IPS-15b (cell line): ENCODE measurements around the gene PHACTR1.
A peak's percentile ranks its signal among the peaks of the same experiment; 100 is the strongest.
"Not testable (repeated sequence)": the region's sequence is repeated elsewhere in the genome, so short reads cannot be mapped to it uniquely, and the experiment has no call there.

ENCODE experiments used
- H3K27me3 ChIP-seq: one replicate; pipeline ENCODE4 v1.6.1; 2013; ENCODE audit warnings: low read length; ENCODE audit not compliant: control insufficient read depth, insufficient read depth
- H3K36me3 ChIP-seq: one replicate; pipeline ENCODE4 v1.6.1; 2013; ENCODE audit warnings: low read length; ENCODE audit not compliant: control insufficient read depth, insufficient read depth
- H3K4me1 ChIP-seq: one replicate; pipeline ENCODE4 v1.6.1; 2013; ENCODE audit warnings: mild to moderate bottlenecking, low read length; ENCODE audit not compliant: control insufficient read depth, insufficient read depth
- H3K4me3 ChIP-seq: one replicate; pipeline ENCODE4 v1.5.1; 2013; ENCODE audit warnings: low read depth, low read length
- H3K9ac ChIP-seq: one replicate; pipeline ENCODE4 v1.6.1; 2013; ENCODE audit warnings: low read depth, mild to moderate bottlenecking, low read length
- H3K9me3 ChIP-seq: one replicate; pipeline ENCODE4 v1.6.1; 2013; ENCODE audit warnings: mild to moderate bottlenecking, low read length; ENCODE audit not compliant: control insufficient read depth, insufficient read depth

PHACTR1 gene

DNA sequence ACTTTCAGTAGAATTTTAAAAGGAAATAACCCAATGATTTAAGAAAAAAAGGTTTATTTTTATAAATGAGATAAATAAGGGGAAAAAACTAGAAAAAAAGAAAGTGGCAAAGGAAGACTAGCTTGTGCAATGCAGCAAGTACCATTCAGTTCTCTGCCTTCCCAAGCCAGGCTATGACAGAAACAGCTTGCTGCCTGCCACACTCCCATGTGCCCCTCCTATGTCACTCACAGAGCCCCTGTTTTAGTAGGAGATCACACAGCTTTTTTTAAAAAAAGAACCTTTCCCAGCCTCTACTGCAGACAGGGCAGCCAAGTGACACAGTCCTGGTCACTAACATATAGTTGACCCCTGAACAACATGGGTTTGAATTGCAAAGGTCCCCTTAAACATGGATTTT, 598.2 kb downstream of the PHACTR1 start:
- no peaks in the 10 kb centered on the region for H3K27me3 ChIP-seq
- no peaks in the 10 kb centered on the region for H3K4me1 ChIP-seq
- peaks cover 26% of the 10 kb centered on the region for H3K36me3 ChIP-seq
- H3K9me3 ChIP-seq = no peaks in the 10 kb centered on the region
- H3K4me3 ChIP-seq = no peak overlapping the region
- no peak overlapping the region for H3K9ac ChIP-seq

DNA sequence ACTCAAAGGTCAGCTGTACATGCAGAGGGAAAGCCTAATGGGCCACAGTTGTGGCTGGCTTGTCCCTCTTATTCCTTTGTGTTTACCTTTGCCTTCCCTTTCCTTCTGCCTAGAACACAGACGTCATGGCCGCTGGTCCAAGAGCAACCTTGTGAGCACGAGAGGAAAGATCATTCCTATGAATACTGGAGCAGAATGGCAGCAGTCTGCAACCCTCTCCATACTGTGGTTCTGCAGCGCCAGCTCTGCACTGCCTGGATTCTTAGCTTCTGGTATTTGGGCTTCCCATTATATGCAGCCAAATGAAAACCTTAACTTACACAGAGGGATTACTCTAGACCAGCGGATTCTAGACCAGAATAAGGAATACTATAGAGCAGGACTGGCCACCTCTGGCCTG, 599.3 kb downstream of the PHACTR1 start:
- no peaks in the 10 kb centered on the region for H3K4me1 ChIP-seq
- H3K36me3 ChIP-seq = peaks cover 36% of the 10 kb centered on the region
- no peaks in the 10 kb centered on the region for H3K27me3 ChIP-seq
- no peak overlapping the region for H3K9ac ChIP-seq
- H3K9me3 ChIP-seq = no peaks in the 10 kb centered on the region
- no peak overlapping the region for H3K4me3 ChIP-seq

DNA sequence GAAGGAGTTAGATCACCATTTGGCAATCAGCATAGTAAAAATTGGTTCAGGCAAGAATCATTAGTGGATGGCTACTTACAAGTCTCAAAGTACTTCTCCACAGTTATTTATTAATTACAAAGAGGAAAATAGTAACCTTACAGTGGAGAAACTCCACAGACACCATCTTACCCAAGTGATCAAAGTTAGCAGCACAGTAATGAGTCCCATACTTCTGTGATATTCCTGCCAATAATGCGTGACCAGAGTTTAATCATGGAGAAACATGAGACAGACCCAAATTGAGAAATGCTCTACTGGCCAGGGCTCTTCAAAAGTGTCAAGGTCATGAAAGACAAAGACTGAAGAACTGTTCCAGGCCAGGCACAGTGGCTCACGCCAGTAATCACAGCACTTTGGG, 602.3 kb downstream of the PHACTR1 start:
- H3K4me1 ChIP-seq = no peaks in the 10 kb centered on the region
- H3K36me3 ChIP-seq = peaks cover 47% of the 10 kb centered on the region
- no peak overlapping the region for H3K9ac ChIP-seq
- H3K4me3 ChIP-seq = no peak overlapping the region
- H3K9me3 ChIP-seq = no peaks in the 10 kb centered on the region
- H3K27me3 ChIP-seq = no peaks in the 10 kb centered on the region

DNA sequence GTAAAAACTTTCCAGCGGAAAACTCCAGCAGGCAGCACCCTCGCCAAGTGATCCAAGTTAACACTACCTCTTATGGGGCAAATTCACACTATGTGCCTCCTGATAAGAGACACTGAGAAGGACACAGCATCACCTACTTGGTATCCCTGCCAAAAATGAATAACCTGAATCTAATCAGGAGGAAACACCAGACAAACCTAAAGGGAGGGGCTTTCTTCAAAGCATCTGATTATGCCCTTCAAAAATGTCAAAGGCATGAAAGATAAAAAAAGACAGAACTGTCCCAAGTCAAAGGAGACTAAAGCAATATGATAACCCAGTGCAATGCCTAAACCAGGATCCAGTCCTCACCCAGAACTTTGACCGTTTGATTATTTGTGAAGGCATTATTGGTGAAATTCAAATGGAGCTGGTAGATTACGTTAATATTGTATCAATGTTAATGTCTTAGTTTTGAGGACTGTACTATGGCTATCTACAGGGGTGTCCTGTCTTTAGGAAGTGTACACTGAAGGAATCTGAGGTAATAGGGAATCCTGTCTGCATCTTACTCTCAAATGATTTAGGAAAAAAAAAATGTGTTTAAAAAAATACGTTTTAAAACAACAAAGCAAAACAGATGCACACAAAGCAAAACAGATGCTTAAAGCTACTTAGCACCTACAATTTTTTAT, 603.5 kb downstream of the PHACTR1 start:
- H3K4me3 ChIP-seq = no peak overlapping the region
- H3K27me3 ChIP-seq = no peaks in the 10 kb centered on the region
- no peak overlapping the region for H3K9ac ChIP-seq
- no peaks in the 10 kb centered on the region for H3K9me3 ChIP-seq
- no peaks in the 10 kb centered on the region for H3K4me1 ChIP-seq
- H3K36me3 ChIP-seq = peaks cover 46% of the 10 kb centered on the region

DNA sequence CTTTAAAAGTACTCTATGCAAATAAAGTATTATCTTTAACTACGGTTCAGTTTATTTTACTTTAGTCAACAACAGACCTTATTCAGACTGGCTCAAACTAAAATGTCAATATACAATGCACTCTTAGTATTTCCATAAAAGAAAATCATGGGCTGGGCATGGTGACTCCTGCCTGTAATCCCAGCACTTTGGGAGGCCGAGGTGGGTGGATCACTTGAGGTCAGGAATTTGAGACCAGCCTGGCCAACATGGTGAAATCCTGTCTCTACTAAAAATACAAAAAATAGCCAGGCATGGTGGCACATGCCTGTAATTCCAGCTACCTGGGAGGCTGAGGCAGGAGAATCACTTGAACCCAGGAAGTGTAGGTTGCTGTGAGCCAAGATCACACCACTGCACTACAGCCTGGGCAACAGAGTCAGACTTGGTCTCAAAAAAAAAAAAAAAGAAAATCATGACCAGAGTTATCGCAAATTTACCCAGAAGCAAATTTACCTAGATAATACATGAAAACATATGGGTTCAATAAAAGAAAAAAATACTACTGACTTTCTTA, 609.5 kb downstream of the PHACTR1 start:
- not testable (repeated sequence) for H3K4me3 ChIP-seq, H3K9ac ChIP-seq, H3K9me3 ChIP-seq, H3K4me1 ChIP-seq, H3K27me3 ChIP-seq, H3K36me3 ChIP-seq

DNA sequence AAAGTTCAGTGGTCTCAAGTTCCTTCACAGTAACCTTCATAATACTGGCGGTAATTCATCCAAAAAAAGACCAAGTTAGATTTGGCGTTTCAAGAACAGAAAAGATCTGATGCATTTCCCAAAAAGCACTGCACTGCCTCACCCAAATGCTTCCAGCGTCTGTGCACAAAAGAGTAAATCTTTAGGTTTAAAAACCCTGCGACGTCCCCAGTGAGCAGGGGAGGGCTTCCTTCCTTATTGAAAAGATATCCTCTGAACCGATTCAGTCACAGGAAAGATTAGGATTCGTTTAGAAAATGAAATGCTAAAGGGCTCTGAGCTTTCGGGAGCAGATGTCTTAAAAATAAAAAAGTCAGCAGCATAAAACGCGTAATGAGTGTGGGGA, 611.1 kb downstream of the PHACTR1 start:
- H3K36me3 ChIP-seq = peaks cover 5% of the 10 kb centered on the region

DNA sequence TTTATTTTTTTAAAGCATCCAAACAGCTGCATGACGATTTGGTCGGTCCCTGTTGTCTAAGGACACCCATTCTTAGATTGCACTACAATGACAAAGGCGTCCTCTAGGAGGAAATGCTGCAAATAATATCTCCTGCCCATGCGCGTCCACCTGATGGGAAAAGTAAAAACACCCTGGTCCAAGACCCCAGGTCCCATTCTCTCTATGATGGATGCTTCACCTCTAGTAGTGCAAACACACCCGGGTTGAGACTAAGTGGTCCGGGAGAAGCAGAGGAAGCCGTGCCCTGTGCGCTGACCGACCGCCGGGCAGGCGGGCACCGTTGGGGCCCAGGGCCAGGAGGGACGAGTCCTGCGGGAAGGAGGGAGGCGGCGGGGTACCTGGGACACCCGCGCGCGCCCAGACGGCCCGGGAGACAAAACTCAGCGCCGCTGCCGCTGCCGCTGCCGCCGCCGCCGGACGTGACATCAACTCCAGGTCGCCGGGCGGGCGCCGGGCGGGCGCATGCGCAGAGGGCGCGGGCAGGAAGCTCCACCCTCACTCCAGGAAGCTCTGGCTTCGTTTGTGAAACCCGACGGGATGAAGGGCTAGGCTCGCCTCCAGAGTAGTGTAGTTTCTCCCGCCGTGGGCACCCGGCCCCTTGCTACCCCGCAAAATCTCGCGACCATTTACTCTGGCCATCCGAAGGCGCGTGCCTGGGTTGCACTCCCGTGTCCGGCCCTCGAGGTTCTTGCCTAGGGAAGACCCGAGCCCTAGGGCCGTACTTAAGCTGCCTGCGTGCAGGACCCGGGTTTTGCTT, 611.7 kb downstream of the PHACTR1 start, which contains the start of gene TBC1D7:
TSS of gene TBC1D7 (minus strand) at position 462 of the 799 bp plus-strand sequence. CDS start 1,639 bp downstream, outside the sequence.
- peak within 1 kb of the TSS; percentile 93 for H3K9ac ChIP-seq
- peaks cover 5% of the 10 kb centered on the region for H3K4me1 ChIP-seq

More for the DNA sequence above, 611.1 kb downstream of the PHACTR1 start:
- no peaks in the 10 kb centered on the region for H3K27me3 ChIP-seq
- peaks cover 5% of the 10 kb centered on the region for H3K4me1 ChIP-seq
- no peaks in the 10 kb centered on the region for H3K9me3 ChIP-seq
- H3K4me3 ChIP-seq = peak overlapping the region; percentile 69
- H3K9ac ChIP-seq = peak overlapping the region; percentile 93

DNA sequence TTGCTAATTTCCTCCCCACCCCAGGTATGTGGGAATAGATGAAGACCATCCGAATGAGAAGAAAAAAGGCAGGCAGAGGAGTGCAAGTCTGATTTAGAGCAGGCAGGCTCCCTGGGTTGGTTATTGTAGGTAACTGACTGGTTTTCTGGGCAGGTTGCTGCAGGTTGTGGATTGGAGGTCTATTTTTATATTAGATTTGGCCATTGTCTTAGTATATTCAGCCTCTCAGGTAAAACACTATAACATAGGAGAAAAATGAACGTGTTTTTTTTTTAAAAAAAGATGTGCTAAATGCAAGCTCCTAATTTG, 612.3 kb downstream of the PHACTR1 start:
- peaks cover 5% of the 10 kb centered on the region for H3K4me1 ChIP-seq
- no peaks in the 10 kb centered on the region for H3K36me3 ChIP-seq
- no peaks in the 10 kb centered on the region for H3K9me3 ChIP-seq
- peak overlapping the region; percentile 75 for H3K9ac ChIP-seq
- H3K4me3 ChIP-seq = peak overlapping the region; percentile 69
- no peaks in the 10 kb centered on the region for H3K27me3 ChIP-seq

More for the DNA sequence above, 611.7 kb downstream of the PHACTR1 start, which contains the start of gene TBC1D7:
- Histone ChIP-seq H3K36me3 (peaks cover 5% of the 10 kb centered on the region), H3K4me3 (peak within 1 kb of the TSS; percentile 69), H3K27me3 (no peaks in the 10 kb centered on the region), H3K9me3 (no peaks in the 10 kb centered on the region)

DNA sequence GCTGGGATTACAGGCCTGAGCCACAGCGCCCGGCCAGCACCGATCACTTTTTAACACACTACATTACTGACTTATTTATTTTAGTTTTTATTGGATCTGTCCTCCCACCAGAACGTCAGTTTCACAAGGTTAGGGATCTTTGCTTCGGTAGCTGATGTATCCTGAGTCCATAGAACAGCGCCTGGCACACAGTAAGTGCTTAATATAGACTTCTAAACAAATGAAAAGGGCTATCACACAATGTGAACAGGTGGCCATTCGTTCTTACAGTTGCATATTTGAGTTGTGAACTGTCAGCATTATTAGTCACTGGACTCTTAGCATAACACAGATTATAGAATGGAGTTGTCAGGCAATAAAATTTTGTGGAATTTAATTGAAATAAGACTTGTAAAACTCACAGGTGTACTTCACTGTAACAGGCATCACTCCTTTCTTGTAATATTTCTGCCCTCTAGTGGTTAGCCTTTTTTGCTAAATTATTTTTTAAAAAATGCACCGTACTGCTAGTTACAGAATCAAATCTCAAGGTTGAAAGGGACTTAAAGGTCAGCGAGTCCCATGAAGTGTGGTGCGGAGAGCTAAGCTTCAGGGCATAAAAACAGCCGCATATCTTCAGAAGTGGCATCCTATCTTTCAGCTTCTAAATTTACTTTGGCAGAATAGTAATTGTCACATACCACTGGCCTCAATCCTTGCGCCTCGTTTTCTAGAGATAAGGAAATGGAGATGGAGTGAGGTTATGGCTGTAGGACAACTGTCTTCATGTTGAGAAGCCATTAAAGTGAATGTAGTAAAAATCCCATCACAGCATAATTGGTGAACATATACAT, 615.2 kb downstream of the PHACTR1 start:
- Histone ChIP-seq H3K4me1 (peaks cover 5% of the 10 kb centered on the region), H3K4me3 (no peak overlapping the region), H3K9ac (no peak overlapping the region), H3K36me3 (no peaks in the 10 kb centered on the region), H3K27me3 (no peaks in the 10 kb centered on the region), H3K9me3 (no peaks in the 10 kb centered on the region)

DNA sequence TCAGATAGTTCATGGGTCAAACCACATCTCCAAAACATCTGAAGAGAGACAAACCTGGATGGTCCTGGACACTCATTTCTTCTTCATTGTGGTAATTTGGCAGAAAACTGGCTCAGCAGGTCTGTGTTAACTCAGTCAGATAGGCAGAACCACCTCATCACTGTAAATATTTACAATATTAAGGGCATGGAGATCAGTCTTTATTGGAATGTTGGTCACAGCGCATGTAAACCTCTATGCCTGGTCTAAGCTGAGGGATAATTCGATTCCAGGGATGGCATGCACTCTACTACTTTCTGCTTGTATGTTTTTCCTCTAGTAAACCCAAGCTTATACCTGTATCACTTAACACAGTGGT, 615.8 kb downstream of the PHACTR1 start:
- H3K4me3 ChIP-seq = no peak overlapping the region
- H3K9ac ChIP-seq = no peak overlapping the region
- peaks cover 5% of the 10 kb centered on the region for H3K4me1 ChIP-seq
- H3K9me3 ChIP-seq = no peaks in the 10 kb centered on the region
- no peaks in the 10 kb centered on the region for H3K27me3 ChIP-seq
- no peaks in the 10 kb centered on the region for H3K36me3 ChIP-seq

DNA sequence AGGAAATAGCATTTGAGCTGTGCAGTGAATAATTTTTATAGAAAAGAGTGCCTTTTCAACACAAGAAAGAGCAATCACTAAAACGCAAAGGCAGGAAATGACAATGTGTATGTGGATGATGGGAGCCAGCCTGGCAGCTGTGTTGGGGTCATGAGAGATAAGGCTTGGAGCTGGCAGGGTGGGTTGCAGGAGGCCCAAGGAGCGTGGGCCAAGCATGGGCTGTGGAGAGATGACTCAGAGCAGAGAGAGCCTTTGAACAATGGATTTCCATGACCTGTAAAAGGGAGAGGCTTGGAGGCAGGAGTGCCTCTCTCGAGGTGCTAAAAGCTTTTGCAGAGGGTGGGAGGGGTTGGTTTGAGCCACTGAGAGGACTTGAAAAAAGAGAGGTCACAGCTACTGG, 618.4 kb downstream of the PHACTR1 start:
- Histone ChIP-seq H3K4me3 (no peak overlapping the region), H3K9me3 (no peaks in the 10 kb centered on the region), H3K27me3 (no peaks in the 10 kb centered on the region), H3K9ac (no peak overlapping the region), H3K36me3 (no peaks in the 10 kb centered on the region), H3K4me1 (no peaks in the 10 kb centered on the region)
